ENCODE results near the gene SPECC1L. TPM values are rescaled to one million over a fixed set of nuclear protein-coding genes. Genes with fewer than 3 reads are reported as not detected.

SPECC1L gene
- total RNA-seq, 5 donors from 2014 or later (not counting 1 experiment from before 2014, with no cell fraction given) = 45.3 to 64.0 (median 54.5) TPM

GRCh38 chr22:24440270-24440717 lies 169.7 kb downstream of the SPECC1L start:
- Mint-ChIP-seq H3K27ac (peak overlapping the region in 1 of 2 donors; percentile 71), H3K36me3 (peaks cover 22% of the 10 kb centered on the region), H3K27me3 (no peaks in the 10 kb centered on the region), H3K4me3 (peak overlapping the region in 1 of 3 donors; percentile 18), H3K9me3 (no peaks in the 10 kb centered on the region), H3K4me1 (peaks cover 62 to 67% (median 66%) of the 10 kb centered on the region in 3 donors)
- DNase-seq = no peak
- Histone ChIP-seq H3K9me3 (no peaks in the 10 kb centered on the region), H3K36me3 (ENCODE audit: control insufficient read depth in 2 of 2, extremely low read depth in 1 of 2, insufficient read depth in 1 of 2, low read length in 1 of 2) (peaks cover 29 to 73% of the 10 kb centered on the region in 2 donors), H3K4me1 (ENCODE audit: control insufficient read depth in 1 of 2, extremely low read depth in 1 of 2, insufficient read depth in 2 of 2, low read length in 2 of 2) (peaks cover 38 to 63% of the 10 kb centered on the region in 2 experiments), H3K27me3 (replicated peaks in 1 of 2; ENCODE audit: control insufficient read depth in 2 of 2, extremely low read depth in 1 of 2, insufficient read depth in 2 of 2, low read length in 1 of 2) (no peaks in the 10 kb centered on the region), H3K27ac (ENCODE audit: low read length) (no peak overlapping the region), H3K4me3 (ENCODE audit: control insufficient read depth in 1 of 2, extremely low read depth in 1 of 2, low read length in 1 of 2) (no peak overlapping the region)
- no peak for ATAC-seq (replicated peaks in 1 of 4)
- CTCF ChIA-PET = no interaction called here
- POLR2A ChIA-PET = no interaction called here
- 88% methylated on average over 10 of the region's 10 CpGs for WGBS (ENCODE audit: insufficient coverage)

- 95% methylated on average over 30 of the region's 30 CpGs for whole genome bisulfite sequencing (ENCODE audit: insufficient coverage)
- peaks cover 29 to 67% of the 10 kb centered on the region in 2 donors for H3K36me3 ChIP-seq (ENCODE audit: control insufficient read depth in 2 of 2, extremely low read depth in 1 of 2, insufficient read depth in 1 of 2, low read length in 1 of 2)
- DNase-seq (no peak), ATAC-seq (replicated peaks in 1 of 4) (no peak)
- H3K9me3 ChIP-seq = no peaks in the 10 kb centered on the region
- no peaks in the 10 kb centered on the region for H3K27me3 Mint-ChIP-seq
- H3K27me3 ChIP-seq (replicated peaks in 1 of 2; ENCODE audit: control insufficient read depth in 2 of 2, extremely low read depth in 1 of 2, insufficient read depth in 2 of 2, low read length in 1 of 2) = no peaks in the 10 kb centered on the region
- H3K4me3 Mint-ChIP-seq = peak overlapping the region in 1 of 3 donors; percentile 18
- no peak overlapping the region for H3K4me3 ChIP-seq (ENCODE audit: control insufficient read depth in 1 of 2, extremely low read depth in 1 of 2, low read length in 1 of 2)
- no peaks in the 10 kb centered on the region for H3K9me3 Mint-ChIP-seq
- no peak overlapping the region for H3K27ac ChIP-seq (ENCODE audit: low read length)
- peaks cover 36 to 62% of the 10 kb centered on the region in 2 experiments for H3K4me1 ChIP-seq (ENCODE audit: control insufficient read depth in 1 of 2, extremely low read depth in 1 of 2, insufficient read depth in 2 of 2, low read length in 2 of 2)
- peaks cover 57 to 65% (median 63%) of the 10 kb centered on the region in 3 donors for H3K4me1 Mint-ChIP-seq
- CTCF ChIA-PET = no interaction called here
- POLR2A ChIA-PET = no interaction called here
- H3K27ac Mint-ChIP-seq = peak overlapping the region; percentile 17 to 71
- peaks cover 22% of the 10 kb centered on the region for H3K36me3 Mint-ChIP-seq
Measured at GRCh38 chr22:24440718-24441405, 170.2 kb downstream of the SPECC1L start.

GRCh38 chr22:24441406-24442351 lies 171.0 kb downstream of the SPECC1L start:
- H3K4me1 ChIP-seq (ENCODE audit: control insufficient read depth in 1 of 2, extremely low read depth in 1 of 2, insufficient read depth in 2 of 2, low read length in 2 of 2) = peaks cover 29 to 53% of the 10 kb centered on the region in 2 experiments
- H3K27ac Mint-ChIP-seq = peak overlapping the region in 1 of 2 donors; percentile 6
- no peak overlapping the region for H3K27ac ChIP-seq (ENCODE audit: low read length)
- no peaks in the 10 kb centered on the region for H3K9me3 Mint-ChIP-seq
- CTCF ChIA-PET = no interaction called here
- H3K27me3 ChIP-seq (replicated peaks in 1 of 2; ENCODE audit: control insufficient read depth in 2 of 2, extremely low read depth in 1 of 2, insufficient read depth in 2 of 2, low read length in 1 of 2) = no peaks in the 10 kb centered on the region
- no peaks in the 10 kb centered on the region for H3K9me3 ChIP-seq
- H3K4me1 Mint-ChIP-seq = peaks cover 48 to 57% (median 57%) of the 10 kb centered on the region in 3 donors
- H3K4me3 ChIP-seq (ENCODE audit: control insufficient read depth in 1 of 2, extremely low read depth in 1 of 2, low read length in 1 of 2) = no peak overlapping the region
- WGBS (ENCODE audit: insufficient coverage) = 91% methylated on average over 7 of the region's 8 CpGs
- H3K4me3 Mint-ChIP-seq = no peak overlapping the region
- peaks cover 22% of the 10 kb centered on the region for H3K36me3 Mint-ChIP-seq
- peaks cover 29 to 59% of the 10 kb centered on the region in 2 donors for H3K36me3 ChIP-seq (ENCODE audit: control insufficient read depth in 2 of 2, extremely low read depth in 1 of 2, insufficient read depth in 1 of 2, low read length in 1 of 2)
- ATAC-seq (replicated peaks in 1 of 4) (no peak), DNase-seq (no peak)
- POLR2A ChIA-PET = no interaction called here
- no peaks in the 10 kb centered on the region for H3K27me3 Mint-ChIP-seq

GRCh38 chr22:24442352-24442744 lies 171.7 kb downstream of the SPECC1L start:
- H3K27ac Mint-ChIP-seq = peak overlapping the region in 1 of 2 donors; percentile 59
- no peak overlapping the region for H3K27ac ChIP-seq (ENCODE audit: low read length)
- ChIA-PET CTCF (no interaction called here), POLR2A (no interaction called here)
- H3K4me3 ChIP-seq (ENCODE audit: control insufficient read depth in 1 of 2, extremely low read depth in 1 of 2, low read length in 1 of 2) = no peak overlapping the region
- ATAC-seq (replicated peaks in 1 of 4) = no peak
- no CpG with 5 or more reads among the region's 8 CpGs for WGBS (ENCODE audit: insufficient coverage)
- H3K36me3 Mint-ChIP-seq = peaks cover 22% of the 10 kb centered on the region
- no peaks in the 10 kb centered on the region for H3K27me3 ChIP-seq (replicated peaks in 1 of 2; ENCODE audit: control insufficient read depth in 2 of 2, extremely low read depth in 1 of 2, insufficient read depth in 2 of 2, low read length in 1 of 2)
- H3K4me1 Mint-ChIP-seq = peaks cover 42 to 52% (median 50%) of the 10 kb centered on the region in 3 donors
- DNase-seq = no peak
- H3K4me1 ChIP-seq (ENCODE audit: control insufficient read depth in 1 of 2, extremely low read depth in 1 of 2, insufficient read depth in 2 of 2, low read length in 2 of 2) = peaks cover 23 to 47% of the 10 kb centered on the region in 2 experiments
- no peaks in the 10 kb centered on the region for H3K27me3 Mint-ChIP-seq
- peaks cover 29 to 55% of the 10 kb centered on the region in 2 donors for H3K36me3 ChIP-seq (ENCODE audit: control insufficient read depth in 2 of 2, extremely low read depth in 1 of 2, insufficient read depth in 1 of 2, low read length in 1 of 2)
- H3K9me3 Mint-ChIP-seq = no peaks in the 10 kb centered on the region
- no peak overlapping the region for H3K4me3 Mint-ChIP-seq
- no peaks in the 10 kb centered on the region for H3K9me3 ChIP-seq

- no peaks in the 10 kb centered on the region for H3K27me3 Mint-ChIP-seq
- Histone ChIP-seq H3K9me3 (no peaks in the 10 kb centered on the region), H3K27me3 (replicated peaks in 1 of 2; ENCODE audit: control insufficient read depth in 2 of 2, extremely low read depth in 1 of 2, insufficient read depth in 2 of 2, low read length in 1 of 2) (no peaks in the 10 kb centered on the region), H3K36me3 (ENCODE audit: control insufficient read depth in 2 of 2, extremely low read depth in 1 of 2, insufficient read depth in 1 of 2, low read length in 1 of 2) (peaks cover 29 to 50% of the 10 kb centered on the region in 2 donors), H3K4me1 (ENCODE audit: control insufficient read depth in 1 of 2, extremely low read depth in 1 of 2, insufficient read depth in 2 of 2, low read length in 2 of 2) (peaks cover 12 to 34% of the 10 kb centered on the region in 2 experiments), H3K27ac (ENCODE audit: low read length) (no peak overlapping the region), H3K4me3 (ENCODE audit: control insufficient read depth in 1 of 2, extremely low read depth in 1 of 2, low read length in 1 of 2) (no peak overlapping the region)
- H3K4me1 Mint-ChIP-seq = peaks cover 32 to 41% (median 37%) of the 10 kb centered on the region in 3 donors
- ATAC-seq (replicated peaks in 1 of 4) = no peak
- H3K4me3 Mint-ChIP-seq = no peak overlapping the region
- H3K27ac Mint-ChIP-seq = no peak overlapping the region
- peaks cover 19% of the 10 kb centered on the region for H3K36me3 Mint-ChIP-seq
- ChIA-PET CTCF (interaction anchor here in 1 of 2 donors (0.6 kb wide), 1 partner anchor 286 kb away, joined by 4 read pairs; no protein-coding TSS in a partner anchor), POLR2A (no interaction called here)
- no peak for DNase-seq
- H3K9me3 Mint-ChIP-seq = no peaks in the 10 kb centered on the region
Measured at GRCh38 chr22:24443668-24444067, 173.0 kb downstream of the SPECC1L start.

- Mint-ChIP-seq H3K4me3 (no peak overlapping the region), H3K27ac (no peak overlapping the region), H3K9me3 (no peaks in the 10 kb centered on the region), H3K27me3 (no peaks in the 10 kb centered on the region), H3K4me1 (peaks cover 34 to 39% (median 35%) of the 10 kb centered on the region in 3 donors), H3K36me3 (peaks cover 19% of the 10 kb centered on the region)
- Histone ChIP-seq H3K27ac (ENCODE audit: low read length) (no peak overlapping the region), H3K36me3 (ENCODE audit: control insufficient read depth in 2 of 2, extremely low read depth in 1 of 2, insufficient read depth in 1 of 2, low read length in 1 of 2) (peaks cover 25 to 47% of the 10 kb centered on the region in 2 donors), H3K4me3 (ENCODE audit: control insufficient read depth in 1 of 2, extremely low read depth in 1 of 2, low read length in 1 of 2) (no peak overlapping the region), H3K4me1 (ENCODE audit: control insufficient read depth in 1 of 2, extremely low read depth in 1 of 2, insufficient read depth in 2 of 2, low read length in 2 of 2) (peaks cover 12 to 34% of the 10 kb centered on the region in 2 experiments), H3K27me3 (replicated peaks in 1 of 2; ENCODE audit: control insufficient read depth in 2 of 2, extremely low read depth in 1 of 2, insufficient read depth in 2 of 2, low read length in 1 of 2) (no peaks in the 10 kb centered on the region), H3K9me3 (no peaks in the 10 kb centered on the region)
- CTCF ChIA-PET = no interaction called here
- POLR2A ChIA-PET = no interaction called here
- no peak for DNase-seq
- WGBS (ENCODE audit: insufficient coverage) = 100% methylated on average over 2 of the region's 3 CpGs
- ATAC-seq (replicated peaks in 1 of 4) = no peak
Measured at GRCh38 chr22:24444251-24444650, 173.6 kb downstream of the SPECC1L start.
